GM23248 (cell line): Measurements from ENCODE around the gene MX2. TPM values are rescaled to one million over a fixed set of nuclear protein-coding genes. Genes with fewer than 3 reads are reported as not detected.

ENCODE experiments used
- DNase-seq: peaks from one replicate; pipeline ENCODE4 v3.0.0-alpha.2; 2015
- H2AFZ ChIP-seq: fragments of 200-600 bp; sonication (generic); 2 replicates; pipeline ENCODE4 v1.6.1; 2016; ENCODE audit warnings: antibody characterized with exemption
- H3F3A ChIP-seq: fragments of 200-600 bp; sonication (generic); 2 replicates; pipeline ENCODE4 v1.6.1; 2016; ENCODE audit warnings: mild to moderate bottlenecking, antibody characterized with exemption, mixed run types; ENCODE audit not compliant: insufficient read depth
- H3K27ac ChIP-seq: fragments of 200-600 bp; sonication (generic); 2 replicates; pipeline ENCODE4 v1.5.1; 2016; ENCODE audit warnings: mild to moderate bottlenecking
- H3K27me3 ChIP-seq: fragments of 200-600 bp; sonication (generic); replicated peaks from 2 replicates; pipeline ENCODE4 v1.6.1; 2016; ENCODE audit warnings: mild to moderate bottlenecking; ENCODE audit not compliant: insufficient read depth
- H3K36me3 ChIP-seq: fragments of 200-600 bp; sonication (generic); 2 replicates; pipeline ENCODE4 v1.6.1; 2016; ENCODE audit warnings: low read depth, mild to moderate bottlenecking
- H3K4me1 ChIP-seq: fragments of 200-600 bp; sonication (generic); 2 replicates; pipeline ENCODE4 v1.6.1; 2016; ENCODE audit warnings: mild to moderate bottlenecking; ENCODE audit not compliant: insufficient read depth
- H3K4me2 ChIP-seq: fragments of 200-600 bp; sonication (generic); one replicate; pipeline ENCODE4 v1.6.1; 2016; ENCODE audit warnings: mild to moderate bottlenecking; ENCODE audit not compliant: unreplicated experiment
- H3K4me3 ChIP-seq: fragments of 200-600 bp; sonication (generic); 2 replicates; pipeline ENCODE4 v1.5.1; 2016; ENCODE audit warnings: mild to moderate bottlenecking
- H3K79me2 ChIP-seq: fragments of 200-600 bp; sonication (generic); 2 replicates; pipeline ENCODE4 v1.6.1; 2016; ENCODE audit warnings: mild to moderate bottlenecking; ENCODE audit not compliant: insufficient read depth
- H3K9ac ChIP-seq: fragments of 200-600 bp; sonication (generic); 2 replicates; pipeline ENCODE4 v1.6.1; 2016; ENCODE audit warnings: mild to moderate bottlenecking
- H3K9me2 ChIP-seq: fragments of 200-600 bp; sonication (generic); 2 replicates; pipeline ENCODE4 v1.6.1; 2016; ENCODE audit warnings: mixed run types, mild to moderate bottlenecking, moderate library complexity; ENCODE audit not compliant: insufficient read depth
- H3K9me3 ChIP-seq: fragments of 200-600 bp; sonication (generic); one replicate; pipeline ENCODE4 v1.6.1; 2017; ENCODE audit warnings: low read depth
- H4K20me1 ChIP-seq: fragments of 200-600 bp; sonication (generic); 2 replicates; pipeline ENCODE4 v1.6.0; 2016; ENCODE audit not compliant: insufficient read depth
- EZH2 ChIP-seq: fragments of 200-600 bp; sonication (generic); IDR thresholded peaks from 2 replicates; pipeline ENCODE4 v1.6.1; 2018; ENCODE audit warnings: antibody characterized with exemption, mild to moderate bottlenecking; ENCODE audit not compliant: insufficient read depth, poor library complexity, severe bottlenecking
- EZH2phosphoT487 ChIP-seq: fragments of 200-600 bp; sonication (generic); IDR thresholded peaks from 2 replicates; pipeline ENCODE4 v1.6.1; 2018; ENCODE audit warnings: antibody characterized with exemption, moderate library complexity, mild to moderate bottlenecking, low read depth; ENCODE audit not compliant: insufficient read depth
- WGBS, 2 experiments: methylation state at CpG; one replicate each; pipeline ENCODE4 v1.1.6; 2015 to 2017; ENCODE audit warnings: low lambda C conversion rate in 2 of 2, low coverage in 1 of 2; ENCODE audit errors: missing lambda C conversion rate in 2 of 2; 5-methylcytosine and 5-hydroxymethylcytosine counted together
- in situ Hi-C: fragments of 300-500 bp; cut with MboI; formaldehyde crosslinking; loops from 2 replicates; pipeline ENCODE4 v1.15.0; 2020
- polyA plus RNA-seq: library from polyadenylated mRNA; unstranded; fragments of >200 nt; fragmentation: Nextera tagmentation; extraction: Ambion mirVana; gene quantifications from 2 replicates; pipeline ENCODE4 v1.2.1, GENCODE V29; 2016
- total RNA-seq: library from RNA; depleted of rRNA; stranded (reverse); fragments of >200 nt; shearing (Covaris generic); gene quantifications from 2 replicates; pipeline ENCODE4 v1.2.3, GENCODE V29; 2014

MX2 gene
- total and polyA plus RNA-seq, 2 experiments from 2014 or later = 0.54 to 0.85 TPM

- Histone ChIP-seq H3K27ac (no peak overlapping the region), H3K4me2 (no peak overlapping the region), H3K9ac (no peak overlapping the region), H3K27me3 (peaks cover 13% of the 10 kb centered on the region), H2AFZ (no peak overlapping the region), H3K79me2 (no peaks in the 10 kb centered on the region), H4K20me1 (no peaks in the 10 kb centered on the region), H3K36me3 (no peaks in the 10 kb centered on the region), H3K4me3 (no peak overlapping the region), H3K9me3 (no peaks in the 10 kb centered on the region), H3F3A (no peaks in the 10 kb centered on the region), H3K4me1 (no peaks in the 10 kb centered on the region), H3K9me2 (no peaks in the 10 kb centered on the region)
- in situ Hi-C loops = no loop called here
- DNase-seq = no peak
- TF ChIP-seq EZH2phosphoT487 = no peak
- no peak for TF ChIP-seq EZH2
- 67 to 73% methylated on average over 7 of the region's 7 CpGs for whole genome bisulfite sequencing, 2 experiments
These were observed 12.7 kb upstream of the MX2 start for GRCh38 chr21:41349126-41349525.

GRCh38 chr21:41349619-41350390, 12.0 kb upstream of the MX2 start:
- 70% methylated on average over 19 of the region's 19 CpGs for WGBS, 2 experiments
- TF ChIP-seq EZH2phosphoT487 = no peak
- TF ChIP-seq EZH2 = no peak
- in situ Hi-C loops = no loop called here
- Histone ChIP-seq H4K20me1 (no peaks in the 10 kb centered on the region), H3K4me1 (no peaks in the 10 kb centered on the region), H3F3A (no peaks in the 10 kb centered on the region), H3K36me3 (no peaks in the 10 kb centered on the region), H3K27ac (no peak overlapping the region), H3K4me2 (no peak overlapping the region), H2AFZ (no peak overlapping the region), H3K79me2 (no peaks in the 10 kb centered on the region), H3K9ac (no peak overlapping the region), H3K9me2 (no peaks in the 10 kb centered on the region), H3K9me3 (no peaks in the 10 kb centered on the region), H3K27me3 (peaks cover 18% of the 10 kb centered on the region), H3K4me3 (no peak overlapping the region)
- no peak for DNase-seq

- DNase-seq = no peak
- TF ChIP-seq EZH2phosphoT487 (no peak), EZH2 (no peak)
- in situ Hi-C loops = no loop called here
- H3K4me2 ChIP-seq = no peak overlapping the region
- no peak overlapping the region for H3K27ac ChIP-seq
- H3F3A ChIP-seq = no peaks in the 10 kb centered on the region
- no peaks in the 10 kb centered on the region for H3K36me3 ChIP-seq
- H3K4me1 ChIP-seq = no peaks in the 10 kb centered on the region
- H3K79me2 ChIP-seq = no peaks in the 10 kb centered on the region
- 69 to 72% methylated on average over 16 of the region's 16 CpGs for WGBS, 2 experiments
- no peak overlapping the region for H3K9ac ChIP-seq
- peaks cover 18% of the 10 kb centered on the region for H3K27me3 ChIP-seq
- H3K4me3 ChIP-seq = no peak overlapping the region
- no peaks in the 10 kb centered on the region; the same call in 1 of the 2 replicates for H4K20me1 ChIP-seq
- H2AFZ ChIP-seq = no peak overlapping the region
- H3K9me3 ChIP-seq = no peaks in the 10 kb centered on the region
- H3K9me2 ChIP-seq = no peaks in the 10 kb centered on the region
These were observed 11.2 kb upstream of the MX2 start for GRCh38 chr21:41350436-41351155.

GRCh38 chr21:41357546-41357945, 4.3 kb upstream of the MX2 start:
- in situ Hi-C loops = no loop called here
- H3K27me3 ChIP-seq = 0 out of 2 replicates have a peak, but pooled peaks cover 13% of the 10 kb centered on the region
- no peak overlapping the region for H2AFZ ChIP-seq
- no peak for DNase-seq
- no peaks in the 10 kb centered on the region; the same call in 1 of the 2 replicates for H4K20me1 ChIP-seq
- TF ChIP-seq EZH2 (no peak), EZH2phosphoT487 (no peak)
- no peaks in the 10 kb centered on the region for H3K36me3 ChIP-seq
- no peak overlapping the region for H3K27ac ChIP-seq
- H3F3A ChIP-seq = peaks cover 8% of the 10 kb centered on the region; the same call in 1 of the 2 replicates
- WGBS, 2 experiments = 56 to 62% methylated on average over 8 of the region's 8 CpGs
- peaks cover 11% of the 10 kb centered on the region; the same call in 1 of the 2 replicates for H3K4me1 ChIP-seq
- no peak overlapping the region for H3K4me3 ChIP-seq
- no peaks in the 10 kb centered on the region for H3K79me2 ChIP-seq
- H3K4me2 ChIP-seq = no peak overlapping the region
- no peaks in the 10 kb centered on the region for H3K9me3 ChIP-seq
- no peaks in the 10 kb centered on the region for H3K9me2 ChIP-seq
- no peak overlapping the region for H3K9ac ChIP-seq
